ENCODE data around the gene KLB. TPM values are rescaled to one million over a fixed set of nuclear protein-coding genes. Genes with fewer than 3 reads are reported as not detected.

The KLB gene
- total and polyA plus RNA-seq, 2 experiments from 2014 or later = 0.03 to 0.19 TPM

GRCh38 chr4:39464886-39465501 lies 58.3 kb downstream of the KLB start:
- H3K9me2 ChIP-seq (ENCODE audit: insufficient read depth) = no peaks in the 10 kb centered on the region
- H3K27me3 ChIP-seq (ENCODE audit: insufficient read depth) = no peaks in the 10 kb centered on the region
- no peaks in the 10 kb centered on the region for H3F3A ChIP-seq (replicated peaks; ENCODE audit: low read depth)
- DNase-seq (ENCODE audit: low spot score) (no peak), ATAC-seq (no peak)
- no peak overlapping the region for H3K27ac ChIP-seq (ENCODE audit: low read depth)
- no peaks in the 10 kb centered on the region for H3K4me1 ChIP-seq (ENCODE audit: insufficient read depth)
- H2AFZ ChIP-seq = no peak overlapping the region
- no peaks in the 10 kb centered on the region; the same call in 1 of the 2 replicates for H3K79me2 ChIP-seq (replicated peaks; ENCODE audit: insufficient read depth)
- no peak for TF ChIP-seq STAT1 (IDR thresholded peaks at IDR 0.05; ENCODE audit: unreplicated experiment)
- no peak for TF ChIP-seq ZNF114 (CRISPR knock-in tag; IDR thresholded peaks at IDR 0.05)
- no peak for TF ChIP-seq REST (IDR thresholded peaks at IDR 0.05; ENCODE audit: unreplicated experiment)
- H3K9me3 Mint-ChIP-seq = no peaks in the 10 kb centered on the region
- no peak overlapping the region for H3K4me2 ChIP-seq
- H3K36me3 ChIP-seq (ENCODE audit: insufficient read depth) = peaks cover 34% of the 10 kb centered on the region
- H3K27me3 Mint-ChIP-seq (ENCODE audit: insufficient read depth, low read depth, poor library complexity) = no peaks in the 10 kb centered on the region
- no peaks in the 10 kb centered on the region for H4K20me1 ChIP-seq (replicated peaks; ENCODE audit: insufficient read depth)
- no peaks in the 10 kb centered on the region; the same call in 2 of the 3 replicates for H3K4me1 Mint-ChIP-seq
- no peak overlapping the region for H3K4me3 ChIP-seq
- H3K36me3 Mint-ChIP-seq (ENCODE audit: low read depth) = peaks cover 54% of the 10 kb centered on the region
- H3K4me3 Mint-ChIP-seq = no peak overlapping the region
- H3K27ac Mint-ChIP-seq = no peak overlapping the region

GRCh38 chr4:39466747-39467146 lies 60.0 kb downstream of the KLB start:
- no peaks in the 10 kb centered on the region for H4K20me1 ChIP-seq (replicated peaks; ENCODE audit: insufficient read depth)
- H3K4me1 ChIP-seq (ENCODE audit: insufficient read depth) = no peaks in the 10 kb centered on the region
- no peaks in the 10 kb centered on the region for H3K27me3 ChIP-seq (ENCODE audit: insufficient read depth)
- H3F3A ChIP-seq (replicated peaks; ENCODE audit: low read depth) = no peaks in the 10 kb centered on the region
- H3K79me2 ChIP-seq (replicated peaks; ENCODE audit: insufficient read depth) = no peaks in the 10 kb centered on the region
- H3K4me2 ChIP-seq = no peak overlapping the region
- H3K9me2 ChIP-seq (ENCODE audit: insufficient read depth) = no peaks in the 10 kb centered on the region
- Mint-ChIP-seq H3K27me3 (ENCODE audit: insufficient read depth, low read depth, poor library complexity) (peaks cover 2% of the 10 kb centered on the region), H3K9me3 (no peaks in the 10 kb centered on the region), H3K4me3 (no peak overlapping the region), H3K36me3 (ENCODE audit: low read depth) (peaks cover 58% of the 10 kb centered on the region), H3K4me1 (no peaks in the 10 kb centered on the region), H3K27ac (no peak overlapping the region)
- H2AFZ ChIP-seq = no peak overlapping the region
- no peak for ATAC-seq
- no peak overlapping the region for H3K4me3 ChIP-seq
- DNase-seq (ENCODE audit: low spot score) = no peak
- H3K36me3 ChIP-seq (ENCODE audit: insufficient read depth) = peaks cover 32% of the 10 kb centered on the region
- TF ChIP-seq EZH2phosphoT487 (IDR thresholded peaks at IDR 0.05; ENCODE audit: unreplicated experiment) (no peak), POLR2AphosphoS5 (IDR thresholded peaks at IDR 0.05; ENCODE audit: low read depth) (no peak), CREB1 (CRISPR knock-in tag; IDR thresholded peaks at IDR 0.05; ENCODE audit: low read depth) (no peak), STAT1 (IDR thresholded peaks at IDR 0.05; ENCODE audit: unreplicated experiment) (no peak)
- no peak overlapping the region for H3K27ac ChIP-seq (ENCODE audit: low read depth)

GRCh38 chr4:39467464-39467863 lies 60.7 kb downstream of the KLB start:
- Histone ChIP-seq H3F3A (replicated peaks; ENCODE audit: low read depth) (no peaks in the 10 kb centered on the region), H3K36me3 (ENCODE audit: insufficient read depth) (peaks cover 39% of the 10 kb centered on the region), H2AFZ (no peak overlapping the region), H3K4me3 (no peak overlapping the region), H3K27me3 (ENCODE audit: insufficient read depth) (no peaks in the 10 kb centered on the region), H3K79me2 (replicated peaks; ENCODE audit: insufficient read depth) (no peaks in the 10 kb centered on the region), H3K4me1 (ENCODE audit: insufficient read depth) (no peaks in the 10 kb centered on the region), H3K4me2 (no peak overlapping the region), H3K27ac (ENCODE audit: low read depth) (no peak overlapping the region), H3K9me2 (ENCODE audit: insufficient read depth) (no peaks in the 10 kb centered on the region), H4K20me1 (replicated peaks; ENCODE audit: insufficient read depth) (no peaks in the 10 kb centered on the region)
- Mint-ChIP-seq H3K4me3 (no peak overlapping the region), H3K27me3 (ENCODE audit: insufficient read depth, low read depth, poor library complexity) (peaks cover 2% of the 10 kb centered on the region), H3K27ac (no peak overlapping the region), H3K36me3 (ENCODE audit: low read depth) (peaks cover 65% of the 10 kb centered on the region), H3K4me1 (no peaks in the 10 kb centered on the region), H3K9me3 (no peaks in the 10 kb centered on the region)
- ATAC-seq = no peak
- DNase-seq (ENCODE audit: low spot score) = no peak
- TF ChIP-seq NANOG (IDR thresholded peaks at IDR 0.05; ENCODE audit: borderline replicate concordance) = no peak
- TF ChIP-seq STAT1 (IDR thresholded peaks at IDR 0.05; ENCODE audit: unreplicated experiment) = no peak
- no peak for TF ChIP-seq CREB1 (CRISPR knock-in tag; IDR thresholded peaks at IDR 0.05; ENCODE audit: low read depth)
- TF ChIP-seq POLR2AphosphoS5 (IDR thresholded peaks at IDR 0.05; ENCODE audit: low read depth) = no peak
- TF ChIP-seq ZNF114 (CRISPR knock-in tag; IDR thresholded peaks at IDR 0.05) = no peak
- TF ChIP-seq ETS1 (IDR thresholded peaks at IDR 0.05) = no peak
- TF ChIP-seq CTCF (conservative IDR thresholded peaks at IDR 0.05; ENCODE audit: low read depth in 2 of 2) = no peak
- TF ChIP-seq EZH2 (IDR thresholded peaks at IDR 0.05; ENCODE audit: low read depth, unreplicated experiment) = no peak
